ENCODE data around the gene KRTAP5-3.

DNA sequence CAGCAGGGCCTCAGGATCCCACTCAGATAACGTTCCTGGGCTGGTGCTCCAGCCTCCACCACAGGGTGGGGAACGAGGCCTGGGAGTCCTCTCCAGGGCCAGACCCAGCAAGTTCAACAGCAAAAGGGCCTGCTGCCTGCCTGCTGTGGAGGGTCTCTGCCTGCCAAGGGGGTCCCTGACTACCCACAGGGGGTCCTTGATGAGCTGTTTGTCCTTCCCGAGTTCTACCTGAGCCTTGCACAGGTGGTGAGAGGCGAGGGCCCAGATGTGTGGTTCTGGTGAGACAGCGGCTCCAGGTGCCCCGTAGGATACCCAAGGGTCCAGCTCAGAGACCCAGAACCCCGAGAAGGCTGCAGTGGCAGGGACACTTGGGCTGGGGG lies 40.6 kb downstream of the KRTAP5-3 start:
- TF ChIP-seq, protein P1, sequence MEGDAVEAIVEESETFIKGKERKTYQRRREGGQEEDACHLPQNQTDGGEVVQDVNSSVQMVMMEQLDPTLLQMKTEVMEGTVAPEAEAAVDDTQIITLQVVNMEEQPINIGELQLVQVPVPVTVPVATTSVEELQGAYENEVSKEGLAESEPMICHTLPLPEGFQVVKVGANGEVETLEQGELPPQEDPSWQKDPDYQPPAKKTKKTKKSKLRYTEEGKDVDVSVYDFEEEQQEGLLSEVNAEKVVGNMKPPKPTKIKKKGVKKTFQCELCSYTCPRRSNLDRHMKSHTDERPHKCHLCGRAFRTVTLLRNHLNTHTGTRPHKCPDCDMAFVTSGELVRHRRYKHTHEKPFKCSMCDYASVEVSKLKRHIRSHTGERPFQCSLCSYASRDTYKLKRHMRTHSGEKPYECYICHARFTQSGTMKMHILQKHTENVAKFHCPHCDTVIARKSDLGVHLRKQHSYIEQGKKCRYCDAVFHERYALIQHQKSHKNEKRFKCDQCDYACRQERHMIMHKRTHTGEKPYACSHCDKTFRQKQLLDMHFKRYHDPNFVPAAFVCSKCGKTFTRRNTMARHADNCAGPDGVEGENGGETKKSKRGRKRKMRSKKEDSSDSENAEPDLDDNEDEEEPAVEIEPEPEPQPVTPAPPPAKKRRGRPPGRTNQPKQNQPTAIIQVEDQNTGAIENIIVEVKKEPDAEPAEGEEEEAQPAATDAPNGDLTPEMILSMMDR (IDR thresholded peaks at IDR 0.05): no peak
- TF ChIP-seq POLR2A (IDR thresholded peaks at IDR 0.05): no peak

Measured in adrenal gland (tissue), 5 donors.